GM20431 (cell line): Measurements from ENCODE around the gene ANKEF1.
"Not testable (repeated sequence)": the region's sequence is repeated elsewhere in the genome, so short reads cannot be mapped to it uniquely, and the experiment has no call there.

Experiments used
- in situ Hi-C: fragments of 300-500 bp; cut with MseI, MboI; formaldehyde crosslinking; loops from one replicate; pipeline ENCODE4 v1.15.0; 2020; ENCODE audit warnings: low sequenced_read_pairs; ENCODE audit not compliant: unreplicated experiment

The ANKEF1 gene

GRCh38 chr20:10031451-10032215, 3.2 kb upstream of the ANKEF1 start:
- in situ Hi-C loops, result not testable (repeated sequence)

- in situ Hi-C loops, result not testable (repeated sequence)
Measured at GRCh38 chr20:10032269-10032668, 2.5 kb upstream of the ANKEF1 start.

GRCh38 chr20:10033905-10034650, 709 bp upstream of the ANKEF1 start:
- in situ Hi-C loops, result no loop called here

GRCh38 chr20:10036321-10036720, 1.5 kb downstream of the ANKEF1 start:
- in situ Hi-C loops, result not testable (repeated sequence)

- in situ Hi-C loops, result no loop called here
Measured at GRCh38 chr20:10040070-10040975, 5.5 kb downstream of the ANKEF1 start.

- in situ Hi-C loops, result no loop called here
Measured at GRCh38 chr20:10042086-10042485, 7.3 kb downstream of the ANKEF1 start.

- in situ Hi-C loops, result no loop called here
Measured at GRCh38 chr20:10047427-10047826, 12.6 kb downstream of the ANKEF1 start.

GRCh38 chr20:10051185-10051584, 16.4 kb downstream of the ANKEF1 start:
- in situ Hi-C loops, result no loop called here

GRCh38 chr20:10059006-10059405, 24.2 kb downstream of the ANKEF1 start:
- in situ Hi-C loops, result no loop called here

- in situ Hi-C loops, result no loop called here
Measured at GRCh38 chr20:10060226-10060625, 25.4 kb downstream of the ANKEF1 start.

- in situ Hi-C loops, result no loop called here
Measured at GRCh38 chr20:10061641-10062040, 26.9 kb downstream of the ANKEF1 start.

- in situ Hi-C loops, result no loop called here
Measured at GRCh38 chr20:10063482-10063881, 28.7 kb downstream of the ANKEF1 start.

GRCh38 chr20:10064611-10065010, 29.8 kb downstream of the ANKEF1 start:
- in situ Hi-C loops, result no loop called here

- in situ Hi-C loops, result no loop called here
Measured at GRCh38 chr20:10065154-10065833, 30.5 kb downstream of the ANKEF1 start.

GRCh38 chr20:10067321-10067720, 32.5 kb downstream of the ANKEF1 start:
- in situ Hi-C loops, result no loop called here

GRCh38 chr20:10074513-10074912, 39.7 kb downstream of the ANKEF1 start:
- in situ Hi-C loops, result no loop called here

- in situ Hi-C loops, result no loop called here
Measured at GRCh38 chr20:10075606-10076005, 40.8 kb downstream of the ANKEF1 start.

- in situ Hi-C loops, result no loop called here
Measured at GRCh38 chr20:10076126-10077080, 41.6 kb downstream of the ANKEF1 start.

GRCh38 chr20:10077081-10077471, 42.3 kb downstream of the ANKEF1 start:
- in situ Hi-C loops, result no loop called here
